Measurements from ENCODE around the gene SRGAP3.

DNA sequence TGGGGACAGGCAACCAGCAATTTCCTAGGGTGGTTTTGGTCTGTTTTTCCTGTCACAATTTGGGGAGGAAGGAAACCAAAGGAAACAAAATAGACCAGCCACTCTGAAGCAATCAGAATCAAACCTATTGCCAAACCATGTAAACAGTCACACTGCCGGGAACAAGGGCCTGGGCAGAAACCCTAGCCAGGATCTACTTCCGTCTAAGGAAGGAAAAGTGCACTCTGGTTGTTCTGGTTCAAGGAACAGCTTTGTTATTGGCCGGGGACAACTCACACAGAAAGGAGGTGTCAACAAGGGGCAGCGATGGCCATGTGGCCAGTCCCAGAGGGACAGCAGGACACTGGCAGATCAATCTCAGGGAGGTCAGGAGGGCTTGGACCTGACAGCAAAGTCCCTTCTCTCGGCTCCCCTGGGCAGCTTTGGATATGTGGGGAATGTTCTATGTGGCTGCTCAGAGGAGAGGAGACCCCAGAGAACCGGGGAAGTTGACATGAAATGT, 268.6 kb downstream of the SRGAP3 start:
- TF ChIP-seq, protein P1, sequence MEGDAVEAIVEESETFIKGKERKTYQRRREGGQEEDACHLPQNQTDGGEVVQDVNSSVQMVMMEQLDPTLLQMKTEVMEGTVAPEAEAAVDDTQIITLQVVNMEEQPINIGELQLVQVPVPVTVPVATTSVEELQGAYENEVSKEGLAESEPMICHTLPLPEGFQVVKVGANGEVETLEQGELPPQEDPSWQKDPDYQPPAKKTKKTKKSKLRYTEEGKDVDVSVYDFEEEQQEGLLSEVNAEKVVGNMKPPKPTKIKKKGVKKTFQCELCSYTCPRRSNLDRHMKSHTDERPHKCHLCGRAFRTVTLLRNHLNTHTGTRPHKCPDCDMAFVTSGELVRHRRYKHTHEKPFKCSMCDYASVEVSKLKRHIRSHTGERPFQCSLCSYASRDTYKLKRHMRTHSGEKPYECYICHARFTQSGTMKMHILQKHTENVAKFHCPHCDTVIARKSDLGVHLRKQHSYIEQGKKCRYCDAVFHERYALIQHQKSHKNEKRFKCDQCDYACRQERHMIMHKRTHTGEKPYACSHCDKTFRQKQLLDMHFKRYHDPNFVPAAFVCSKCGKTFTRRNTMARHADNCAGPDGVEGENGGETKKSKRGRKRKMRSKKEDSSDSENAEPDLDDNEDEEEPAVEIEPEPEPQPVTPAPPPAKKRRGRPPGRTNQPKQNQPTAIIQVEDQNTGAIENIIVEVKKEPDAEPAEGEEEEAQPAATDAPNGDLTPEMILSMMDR (IDR thresholded peaks at IDR 0.05): no peak
- no peak for TF ChIP-seq POLR2A (IDR thresholded peaks at IDR 0.05)
